Upper lobe of right lung (tissue), 1 donor: Measurements from ENCODE around the gene ODF2L. TPM values are rescaled to one million over a fixed set of nuclear protein-coding genes. Genes with fewer than 3 reads are reported as not detected.

Source experiments
- ATAC-seq: fragments of 200-7000 bp; cut with Tn5 transposase; one replicate; pipeline ENCODE4 v1.9.1; 2020; ENCODE audit warnings: mild to moderate bottlenecking, moderate library complexity
- DNase-seq: peaks from one replicate; pipeline ENCODE4 v3.0.0-alpha.2; 2020
- H3K27ac ChIP-seq: fragments of 200-600 bp; one replicate; pipeline ENCODE4 v1.8.0; 2022
- H3K27me3 ChIP-seq: fragments of 200-600 bp; one replicate; pipeline ENCODE4 v1.8.0; 2022; ENCODE audit warnings: mild to moderate bottlenecking
- H3K36me3 ChIP-seq: fragments of 200-600 bp; one replicate; pipeline ENCODE4 v1.8.0; 2022
- H3K4me1 ChIP-seq: fragments of 200-600 bp; one replicate; pipeline ENCODE4 v1.8.0; 2022
- H3K4me3 ChIP-seq: fragments of 200-600 bp; one replicate; pipeline ENCODE4 v1.8.0; 2022; ENCODE audit warnings: mild to moderate bottlenecking
- H3K9me3 ChIP-seq: fragments of 200-600 bp; one replicate; pipeline ENCODE4 v1.8.0; 2022
- CTCF ChIP-seq: fragments of 200-600 bp; IDR thresholded peaks from one replicate; pipeline ENCODE4 v1.8.0; 2022; ENCODE audit warnings: antibody characterized with exemption
- intact Hi-C: fragments of 100-400 bp; cut with DNase I; formaldehyde crosslinking; loops from one replicate; pipeline ENCODE4 v1.11.0; 2022
- total RNA-seq: library from RNA; stranded (reverse); fragmentation: NEBNext Ultra II Directional; extraction: Animal tissue kit (Norgen Biotek cat#: 25700); gene quantifications from one replicate; pipeline ENCODE4 v1.2.1, GENCODE V29; 2021
- donor health status: DM: no; HTN: yes; CAD: no; lungs with severe emphysema.

Gene ODF2L
- total RNA-seq, 1 donor from 2014 or later, result 47.0 TPM

- DNase-seq, result no peak
- TF ChIP-seq CTCF, result no peak
Measured at GRCh38 chr1:86423473-86423872, 27.4 kb upstream of the ODF2L start.

GRCh38 chr1:86421601-86422280 is 25.6 kb upstream of the ODF2L start:
- Histone ChIP-seq H3K36me3 (no peaks in the 10 kb centered on the region), H3K4me3 (no peak overlapping the region), H3K9me3 (no peaks in the 10 kb centered on the region), H3K4me1 (no peaks in the 10 kb centered on the region), H3K27ac (no peak overlapping the region), H3K27me3 (no peaks in the 10 kb centered on the region)
- ATAC-seq, result no peak
- intact Hi-C loops, result no loop called here
- no peak for TF ChIP-seq CTCF
- no peak for DNase-seq

More at GRCh38 chr1:86423473-86423872, 27.4 kb upstream of the ODF2L start:
- ATAC-seq, result no peak
- no peaks in the 10 kb centered on the region for H3K9me3 ChIP-seq
- H3K27ac ChIP-seq, result no peak overlapping the region
- H3K27me3 ChIP-seq, result no peaks in the 10 kb centered on the region
- no peaks in the 10 kb centered on the region for H3K4me1 ChIP-seq
- no peak overlapping the region for H3K4me3 ChIP-seq
- intact Hi-C loops, result no loop called here
- no peaks in the 10 kb centered on the region for H3K36me3 ChIP-seq

- ATAC-seq, result peak; percentile 89
- no peak overlapping the region for H3K4me3 ChIP-seq
- H3K4me1 ChIP-seq, result no peaks in the 10 kb centered on the region
- intact Hi-C loops, result no loop called here
- TF ChIP-seq CTCF, result peak; percentile 58
- DNase-seq, result no peak
- no peaks in the 10 kb centered on the region for H3K27me3 ChIP-seq
- no peaks in the 10 kb centered on the region for H3K9me3 ChIP-seq
- H3K36me3 ChIP-seq, result no peaks in the 10 kb centered on the region
- no peak overlapping the region for H3K27ac ChIP-seq
Measured at GRCh38 chr1:86419277-86419903, 23.3 kb upstream of the ODF2L start.

GRCh38 chr1:86416343-86416742 is 20.2 kb upstream of the ODF2L start:
- DNase-seq (no peak), ATAC-seq (no peak)
- no peaks in the 10 kb centered on the region for H3K36me3 ChIP-seq
- H3K27ac ChIP-seq, result no peak overlapping the region
- no peaks in the 10 kb centered on the region for H3K27me3 ChIP-seq
- no peaks in the 10 kb centered on the region for H3K4me1 ChIP-seq
- H3K4me3 ChIP-seq, result no peak overlapping the region
- no peaks in the 10 kb centered on the region for H3K9me3 ChIP-seq
- TF ChIP-seq CTCF, result no peak
- intact Hi-C loops, result no loop called here

- Histone ChIP-seq H3K27ac (no peak overlapping the region), H3K9me3 (no peaks in the 10 kb centered on the region), H3K27me3 (no peaks in the 10 kb centered on the region), H3K4me1 (no peaks in the 10 kb centered on the region), H3K36me3 (no peaks in the 10 kb centered on the region), H3K4me3 (no peak overlapping the region)
- no peak for TF ChIP-seq CTCF
- ATAC-seq, result no peak
- intact Hi-C loops, result no loop called here
- DNase-seq, result no peak
Measured at GRCh38 chr1:86410879-86411278, 14.8 kb upstream of the ODF2L start.
